Mesenchymal stem cell (in vitro differentiated cells and primary cell): Measurements from ENCODE around the gene PINLYP.

Experiments
- DNase-seq: peaks from one replicate; pipeline ENCODE4 v3.0.0-alpha.2; 2013
- H2AFZ ChIP-seq: one replicate; pipeline ENCODE4 v1.6.1; 2013; ENCODE audit warnings: low read depth, mild to moderate bottlenecking, control low read depth, inconsistent platforms, low read length, moderate library complexity
- H2AK5ac ChIP-seq: 2 replicates; pipeline ENCODE4 v1.6.1; 2013; ENCODE audit warnings: low read length, moderate library complexity, mild to moderate bottlenecking, inconsistent platforms; ENCODE audit not compliant: severe bottlenecking
- H2BK120ac ChIP-seq: one replicate; pipeline ENCODE4 v1.6.1; 2013; ENCODE audit warnings: low read depth, mild to moderate bottlenecking, inconsistent platforms, low read length, moderate library complexity
- H2BK12ac ChIP-seq, 2 experiments: one replicate each; pipeline ENCODE4 v1.6.1; 2013; ENCODE audit warnings: inconsistent platforms in 2 of 2, low read length in 2 of 2, mild to moderate bottlenecking in 2 of 2, moderate library complexity in 2 of 2, control low read depth in 1 of 2
- H2BK15ac ChIP-seq: one replicate; pipeline ENCODE4 v1.6.1; 2013; ENCODE audit warnings: mild to moderate bottlenecking, low read depth, inconsistent platforms; ENCODE audit not compliant: poor library complexity, severe bottlenecking
- H2BK5ac ChIP-seq: 2 replicates; pipeline ENCODE4 v1.6.1; 2013; ENCODE audit warnings: low read depth, mild to moderate bottlenecking, low read length, control low read depth, inconsistent platforms; ENCODE audit not compliant: poor library complexity, severe bottlenecking
- H3K14ac ChIP-seq, 2 experiments: one replicate each; pipeline ENCODE4 v1.6.1; 2013; ENCODE audit warnings: inconsistent platforms in 2 of 2, low read length in 2 of 2, control low read depth in 1 of 2, mild to moderate bottlenecking in 1 of 2, moderate library complexity in 1 of 2
- H3K18ac ChIP-seq, 2 experiments: one replicate each; pipeline ENCODE4 v1.6.1; 2013; ENCODE audit warnings: inconsistent platforms in 2 of 2, low read length in 2 of 2, control low read depth in 1 of 2, low read depth in 1 of 2, mild to moderate bottlenecking in 1 of 2
- H3K23ac ChIP-seq, 2 experiments: one replicate each; pipeline ENCODE4 v1.6.1; 2013; ENCODE audit warnings: inconsistent platforms in 2 of 2, low read length in 2 of 2, mild to moderate bottlenecking in 2 of 2, moderate library complexity in 2 of 2, control low read depth in 1 of 2
- H3K27ac ChIP-seq: 2 replicates; pipeline ENCODE4 v1.5.1; 2013; ENCODE audit warnings: mild to moderate bottlenecking, moderate library complexity, low read length, control low read depth, inconsistent platforms; ENCODE audit not compliant: poor library complexity, severe bottlenecking
- H3K27me3 ChIP-seq, 2 experiments: 2 replicates each; pipeline versions ENCODE4 v1.6.1 to v1.7.0; 2013; ENCODE audit warnings: low read length in 2 of 2, mild to moderate bottlenecking in 2 of 2, moderate library complexity in 2 of 2, control low read depth in 1 of 2, inconsistent platforms in 1 of 2; ENCODE audit not compliant: control insufficient read depth in 1 of 2, insufficient read depth in 1 of 2
- H3K36me3 ChIP-seq, 2 experiments: 2 replicates each; pipeline versions ENCODE4 v1.6.1 to v1.7.0; 2013; ENCODE audit warnings: low read length in 2 of 2, control low read depth in 1 of 2, inconsistent platforms in 1 of 2, low read depth in 1 of 2, mild to moderate bottlenecking in 1 of 2; ENCODE audit not compliant: insufficient read depth in 2 of 2, control insufficient read depth in 1 of 2
- H3K4ac ChIP-seq, 2 experiments: one replicate each; pipeline ENCODE4 v1.6.1; 2013; ENCODE audit warnings: inconsistent platforms in 2 of 2, low read length in 2 of 2, mild to moderate bottlenecking in 2 of 2, moderate library complexity in 2 of 2, control low read depth in 1 of 2, low read depth in 1 of 2
- H3K4me1 ChIP-seq: 2 replicates; pipeline ENCODE4 v1.6.1; 2013; ENCODE audit warnings: low read depth, low read length, control low read depth; ENCODE audit not compliant: control insufficient read depth, insufficient read depth
- H3K4me2 ChIP-seq: 2 replicates; pipeline ENCODE4 v1.6.1; 2013; ENCODE audit warnings: low read length, mild to moderate bottlenecking, inconsistent platforms; ENCODE audit not compliant: poor library complexity, severe bottlenecking
- H3K4me3 ChIP-seq, 2 experiments: 2 replicates each; pipeline versions ENCODE4 v1.5.1 to v1.7.0; 2013; ENCODE audit warnings: low read length in 2 of 2, mild to moderate bottlenecking in 2 of 2, control low read depth in 1 of 2, low read depth in 1 of 2; ENCODE audit not compliant: insufficient read depth in 1 of 2
- H3K79me1 ChIP-seq: replicated peaks from 2 replicates; pipeline ENCODE4 v1.6.1; 2013; ENCODE audit warnings: mild to moderate bottlenecking, control low read depth, low read length, inconsistent platforms; ENCODE audit not compliant: poor library complexity, severe bottlenecking
- H3K9ac ChIP-seq: 2 replicates; pipeline ENCODE4 v1.7.0; 2013; ENCODE audit warnings: mild to moderate bottlenecking, low read length, moderate library complexity
- H3K9me3 ChIP-seq: 2 replicates; pipeline ENCODE4 v1.7.0; 2013; ENCODE audit warnings: mild to moderate bottlenecking, low read length; ENCODE audit not compliant: control insufficient read depth
- H4K8ac ChIP-seq: one replicate; pipeline ENCODE4 v1.6.1; 2013; ENCODE audit warnings: inconsistent platforms, mild to moderate bottlenecking, low read length, moderate library complexity
- H4K91ac ChIP-seq: one replicate; pipeline ENCODE4 v1.6.1; 2013; ENCODE audit warnings: mild to moderate bottlenecking, low read length, inconsistent platforms
- WGBS: methylation state at CpG from one replicate; pipeline ENCODE4 v1.1.7; 2013; ENCODE audit warnings: mixed read lengths; 5-methylcytosine and 5-hydroxymethylcytosine counted together

PINLYP gene

DNA sequence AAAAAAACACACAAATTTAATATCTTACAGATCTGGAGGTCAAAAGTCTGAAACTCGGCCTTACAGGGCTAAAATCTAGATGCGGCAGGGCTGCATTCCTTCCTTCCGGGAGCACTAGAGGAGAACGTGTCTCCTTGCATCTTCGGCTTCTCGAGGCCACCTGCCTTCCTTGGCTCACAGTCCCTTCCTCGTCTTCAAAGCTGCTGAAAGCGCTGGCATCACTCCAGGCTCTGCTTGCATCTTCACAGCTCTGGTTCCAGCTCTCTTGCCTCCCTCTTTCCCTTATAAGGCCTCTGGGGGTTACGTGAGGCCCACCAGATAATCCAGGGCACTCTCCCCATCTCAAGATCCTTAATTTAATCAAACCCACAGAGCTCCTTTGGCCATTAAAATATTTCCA is 10.8 kb upstream of the PINLYP start:
- Histone ChIP-seq H3K14ac (no peak overlapping the region), H3K9me3 (no peaks in the 10 kb centered on the region), H2BK120ac (no peak overlapping the region), H3K18ac (no peak overlapping the region), H4K91ac (no peak overlapping the region), H3K4ac (no peak overlapping the region), H3K79me1 (peaks cover 14% of the 10 kb centered on the region), H2BK15ac (no peak overlapping the region), H3K4me1 (peaks cover 18% of the 10 kb centered on the region), H2AFZ (no peak overlapping the region), H3K23ac (no peak overlapping the region), H2BK5ac (no peak overlapping the region), H3K4me2 (no peak overlapping the region), H3K27me3 (no peaks in the 10 kb centered on the region), H3K9ac (no peak overlapping the region), H3K27ac (no peak overlapping the region), H4K8ac (no peak overlapping the region), H2BK12ac (no peak overlapping the region), H3K4me3 (no peak overlapping the region), H3K36me3 (peaks cover 4 to 16% of the 10 kb centered on the region in 2 experiments), H2AK5ac (no peak overlapping the region)
- 96% methylated on average over 9 of the region's 9 CpGs for WGBS
- DNase-seq: no peak

DNA sequence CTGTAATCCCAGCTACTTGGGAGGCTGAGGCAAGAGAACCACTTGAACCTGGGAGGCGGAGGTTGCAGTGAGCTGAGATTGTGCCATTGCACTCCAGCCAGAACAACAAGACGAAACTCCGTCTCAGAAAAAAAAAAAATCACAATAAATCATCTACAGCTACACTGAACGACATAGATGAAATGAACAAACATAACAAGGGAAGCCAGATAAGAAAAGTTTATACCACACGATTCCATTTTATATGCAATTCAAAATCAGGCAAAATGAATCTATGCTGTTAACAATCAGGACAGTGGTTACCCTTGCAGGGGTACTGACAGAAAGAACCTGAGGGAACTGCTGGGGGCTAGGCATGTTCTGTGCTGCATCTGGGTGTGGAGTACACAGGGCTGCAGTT is 5.9 kb upstream of the PINLYP start:
- Histone ChIP-seq H3K9ac (no peak overlapping the region), H2BK120ac (no peak overlapping the region), H2BK5ac (no peak overlapping the region), H3K27ac (no peak overlapping the region), H2BK12ac (no peak overlapping the region), H4K91ac (no peak overlapping the region), H3K4ac (no peak overlapping the region), H3K36me3 (peaks cover 0 to 20% of the 10 kb centered on the region in 2 experiments), H3K79me1 (peaks cover 33% of the 10 kb centered on the region), H3K14ac (no peak overlapping the region), H3K4me2 (no peak overlapping the region), H3K27me3 (no peaks in the 10 kb centered on the region), H3K4me1 (peaks cover 4% of the 10 kb centered on the region), H2AFZ (no peak overlapping the region), H2BK15ac (no peak overlapping the region), H3K18ac (no peak overlapping the region), H3K4me3 (no peak overlapping the region), H3K9me3 (no peaks in the 10 kb centered on the region), H2AK5ac (no peak overlapping the region), H4K8ac (no peak overlapping the region), H3K23ac (no peak overlapping the region)
- no peak for DNase-seq
- 100% methylated on average over 4 of the region's 5 CpGs for WGBS

DNA sequence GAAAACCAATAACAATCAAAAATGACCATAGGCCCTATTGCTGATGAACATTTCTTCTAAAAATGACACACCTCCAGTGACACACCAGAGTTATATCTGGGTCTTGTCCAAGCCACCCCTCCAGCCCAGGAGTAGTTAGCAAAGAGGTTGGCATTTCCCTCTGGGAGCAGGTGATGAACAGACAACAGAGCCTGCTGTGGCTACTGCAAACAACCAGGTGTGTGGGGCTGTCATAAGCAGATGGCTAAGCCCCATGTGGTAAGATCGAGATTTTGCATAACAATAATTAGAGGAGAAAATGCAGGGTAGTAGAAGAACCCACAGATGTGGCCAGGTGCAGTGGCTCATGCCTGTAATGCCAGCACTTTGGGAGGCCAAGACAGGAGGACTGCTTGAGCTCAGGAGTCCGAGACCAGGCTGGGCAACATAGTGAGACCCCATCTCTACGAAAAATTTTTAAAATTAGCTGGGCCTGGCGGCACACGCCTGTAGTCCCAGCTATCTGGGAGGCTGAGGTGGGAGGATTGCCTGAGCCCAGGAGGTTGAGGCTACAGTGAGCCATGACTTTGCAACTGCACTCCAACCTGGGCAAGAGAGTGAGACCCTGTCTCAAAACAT is 5.3 kb upstream of the PINLYP start:
- no peak overlapping the region for H3K18ac ChIP-seq
- H3K27ac ChIP-seq: no peak overlapping the region
- peaks cover 5% of the 10 kb centered on the region for H3K4me1 ChIP-seq
- H2BK12ac ChIP-seq: no peak overlapping the region
- H3K4me2 ChIP-seq: no peak overlapping the region
- no peak overlapping the region for H3K23ac ChIP-seq
- WGBS: 89% methylated on average over 5 of the region's 5 CpGs
- H4K91ac ChIP-seq: no peak overlapping the region
- no peak overlapping the region for H2BK15ac ChIP-seq
- no peak overlapping the region for H2BK5ac ChIP-seq
- no peaks in the 10 kb centered on the region for H3K27me3 ChIP-seq
- H3K9ac ChIP-seq: no peak overlapping the region
- H3K14ac ChIP-seq: no peak overlapping the region
- no peaks in the 10 kb centered on the region for H3K9me3 ChIP-seq
- no peak overlapping the region for H3K4me3 ChIP-seq
- no peak overlapping the region for H4K8ac ChIP-seq
- DNase-seq: no peak
- no peak overlapping the region for H2AK5ac ChIP-seq
- H2BK120ac ChIP-seq: no peak overlapping the region
- H2AFZ ChIP-seq: no peak overlapping the region
- H3K79me1 ChIP-seq: peaks cover 31% of the 10 kb centered on the region
- H3K4ac ChIP-seq: no peak overlapping the region
- peaks cover 0 to 20% of the 10 kb centered on the region in 2 experiments for H3K36me3 ChIP-seq

DNA sequence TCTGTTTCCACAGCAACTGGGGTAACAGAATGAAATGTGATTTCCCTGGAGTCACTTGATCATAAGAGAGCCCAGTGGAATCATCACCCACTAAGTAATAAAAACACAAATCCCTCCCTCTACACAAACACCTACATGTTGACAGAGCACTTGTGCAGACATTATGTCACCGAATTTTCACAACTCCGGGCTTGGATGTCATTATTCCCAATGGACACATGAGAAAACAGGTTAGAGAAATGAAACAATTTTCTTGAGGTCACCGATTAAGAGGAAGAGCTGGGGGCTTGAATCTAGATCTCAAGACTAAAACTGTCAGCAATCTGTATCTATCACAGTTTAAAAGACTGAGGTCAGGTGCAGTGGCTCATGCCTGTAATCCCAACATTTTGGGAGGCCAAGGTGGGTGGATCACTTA is 3.4 kb upstream of the PINLYP start:
- no peak overlapping the region for H3K18ac ChIP-seq

More for the DNA sequence above, 3.4 kb upstream of the PINLYP start:
- Histone ChIP-seq H2AFZ (no peak overlapping the region), H4K91ac (no peak overlapping the region), H4K8ac (no peak overlapping the region), H2BK15ac (no peak overlapping the region), H2BK12ac (no peak overlapping the region), H3K4me2 (no peak overlapping the region), H3K4me3 (no peak overlapping the region), H3K79me1 (peaks cover 34% of the 10 kb centered on the region), H3K4ac (no peak overlapping the region), H3K36me3 (peaks cover 0 to 20% of the 10 kb centered on the region in 2 experiments), H2BK120ac (no peak overlapping the region), H3K4me1 (peaks cover 10% of the 10 kb centered on the region), H3K23ac (no peak overlapping the region), H3K14ac (no peak overlapping the region), H3K27ac (no peak overlapping the region), H3K9me3 (no peaks in the 10 kb centered on the region), H2BK5ac (no peak overlapping the region), H2AK5ac (no peak overlapping the region), H3K27me3 (no peaks in the 10 kb centered on the region), H3K9ac (no peak overlapping the region)
- 96% methylated on average over 3 of the region's 3 CpGs for WGBS
- DNase-seq: no peak
